Sigmoid colon (tissue), 7 donors: ENCODE data around the gene JUND. TPM values are rescaled to one million over a fixed set of nuclear protein-coding genes. Genes with fewer than 3 reads are reported as not detected.

Source experiments
- DNase-seq: peaks from one replicate; pipeline ENCODE4 v3.0.0-alpha.2; 2019
- H3K27ac ChIP-seq, 4 donors: fragments of 200-600 bp; sonication (generic); one replicate each; pipeline ENCODE4 v1.5.1; 2016 to 2019; ENCODE audit warnings: mild to moderate bottlenecking in 1 of 4
- H3K27me3 ChIP-seq, 3 donors: fragments of 200-600 bp; sonication (generic); one replicate each; pipeline ENCODE4 v1.5.1; 2019; ENCODE audit warnings: mild to moderate bottlenecking in 1 of 3
- H3K36me3 ChIP-seq, 4 donors: fragments of 200-600 bp; sonication (generic); one replicate each; pipeline ENCODE4 v1.5.1; 2016 to 2019
- H3K4me1 ChIP-seq, 4 donors: fragments of 200-600 bp; sonication (generic); one replicate each; pipeline ENCODE4 v1.5.1; 2017 to 2019
- H3K4me3 ChIP-seq, 4 donors: fragments of 200-600 bp; sonication (generic); one replicate each; pipeline ENCODE4 v1.5.1; 2017 to 2019; ENCODE audit warnings: mild to moderate bottlenecking in 2 of 4, moderate library complexity in 1 of 4
- H3K9me3 ChIP-seq, 4 donors: fragments of 200-600 bp in 3 of 4; sonication (generic) in 3 of 4; one replicate each; pipeline versions ENCODE4 v1.5.1 to v1.6.1; 2013 to 2019
- EP300 ChIP-seq, 4 donors: sonication (generic); formaldehyde crosslinking; IDR thresholded peaks; one replicate each; pipeline ENCODE4 v1.6.1; 2017; ENCODE audit warnings: antibody characterized with exemption in 4 of 4
- POLR2A ChIP-seq, 2 donors: fragments of 450-650 bp; IDR thresholded peaks; one replicate each; pipeline ENCODE4 v1.6.1; 2016; ENCODE audit warnings: antibody characterized with exemption in 2 of 2, mild to moderate bottlenecking in 2 of 2, moderate library complexity in 2 of 2
- POLR2AphosphoS5 ChIP-seq, 4 donors: sonication (generic); formaldehyde crosslinking; IDR thresholded peaks; one replicate each; pipeline ENCODE4 v1.6.1; 2017; ENCODE audit warnings: antibody characterized with exemption in 4 of 4
- WGBS, 2 donors: extraction: QIAGEN DNeasy Blood & Tissue Kit; methylation state at CpG; one replicate each; pipeline ENCODE4 v1.1.7; 2013; 5-methylcytosine and 5-hydroxymethylcytosine counted together
- intact Hi-C: fragments of 100-400 bp; cut with DNase I; formaldehyde crosslinking; loops from one replicate; pipeline ENCODE4 v1.15.1; 2023
- polyA plus RNA-seq, 3 donors: library from polyadenylated mRNA; stranded (reverse); fragments of 200-250 nt; gene quantifications; one replicate each; pipeline ENCODE4 v1.2.3, GENCODE V29; 2013
- total RNA-seq, 4 donors: library from RNA; depleted of rRNA; stranded (reverse); fragments of >200 nt; gene quantifications; one replicate each; pipeline ENCODE4 v1.1.0, GENCODE V29; 2016
- TF ChIP-seq, protein P1 (sequence below), 4 experiments: fragments of 450-650 bp in 3 of 4; fragments of 200-600 bp in 1 of 4; IDR thresholded peaks; one replicate each; pipeline ENCODE4 v1.5.1; 2016 to 2019; ENCODE audit warnings: antibody characterized with exemption in 4 of 4, mild to moderate bottlenecking in 3 of 4, moderate library complexity in 2 of 4
- donor health status: healthy with polysubstance abuse.
- donor health status: Bipolar disorder and iron deficiency.
- donor health status: healthy.

Gene JUND
- total and polyA plus RNA-seq, 7 donors, result 163 to 369 (median 180) TPM

DNA sequence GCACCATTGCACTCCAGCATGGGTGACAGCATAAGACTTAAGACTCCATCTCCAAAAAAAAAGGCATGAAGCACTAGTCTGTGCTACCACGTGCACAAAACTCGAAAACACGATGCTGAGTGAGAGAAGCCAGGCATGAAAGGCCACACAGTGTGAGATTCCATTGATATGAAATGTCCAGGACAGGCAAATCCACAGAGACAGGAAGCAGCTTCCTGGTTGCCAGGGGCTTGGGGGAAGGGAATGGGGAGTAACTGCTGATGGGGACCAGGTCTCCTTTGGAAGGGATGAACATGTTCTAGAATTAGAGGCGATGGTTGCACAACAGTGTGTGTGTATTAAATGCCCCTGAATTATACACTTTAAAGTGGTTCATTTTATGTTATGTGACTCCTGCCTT lies 15.9 kb upstream of the JUND start:
- Histone ChIP-seq H3K27ac (peak overlapping the region in 3 of 4 donors; percentile 17 to 51 (median 30)), H3K4me1 (peaks cover 0 to 31% (median 28%) of the 10 kb centered on the region in 4 donors), H3K36me3 (no peaks in the 10 kb centered on the region), H3K9me3 (no peaks in the 10 kb centered on the region), H3K27me3 (no peaks in the 10 kb centered on the region), H3K4me3 (no peak overlapping the region)
- TF ChIP-seq POLR2A (IDR thresholded peaks at IDR 0.05) (no peak), POLR2AphosphoS5 (IDR thresholded peaks at IDR 0.05) (peak in 3 of 4 donors; percentile 15 to 56 (median 32))
- WGBS, 2 donors, result 78 to 80% methylated on average over 4 of the region's 4 CpGs
- no peak for DNase-seq
- intact Hi-C loops, result no loop called here

DNA sequence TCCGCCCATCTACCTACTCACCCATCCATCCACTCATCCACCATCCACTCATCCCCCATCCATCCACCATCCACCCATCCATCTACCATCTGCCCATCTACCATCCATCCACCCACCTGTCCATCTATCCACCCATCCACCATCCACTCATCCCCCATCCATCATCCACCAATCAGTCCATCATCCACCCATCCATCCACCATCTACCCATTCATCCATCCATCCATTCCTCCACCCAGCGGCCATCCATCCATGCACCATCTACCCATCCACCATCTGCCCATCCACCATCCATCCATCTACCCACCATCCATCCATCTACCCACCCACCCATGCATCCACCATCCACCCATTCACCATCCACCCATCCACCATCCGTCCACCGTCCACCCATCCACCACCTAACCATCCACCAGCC lies 13.6 kb upstream of the JUND start:
- peak overlapping the region in 1 of 4 donors; percentile 100 for H3K27ac ChIP-seq

DNA sequence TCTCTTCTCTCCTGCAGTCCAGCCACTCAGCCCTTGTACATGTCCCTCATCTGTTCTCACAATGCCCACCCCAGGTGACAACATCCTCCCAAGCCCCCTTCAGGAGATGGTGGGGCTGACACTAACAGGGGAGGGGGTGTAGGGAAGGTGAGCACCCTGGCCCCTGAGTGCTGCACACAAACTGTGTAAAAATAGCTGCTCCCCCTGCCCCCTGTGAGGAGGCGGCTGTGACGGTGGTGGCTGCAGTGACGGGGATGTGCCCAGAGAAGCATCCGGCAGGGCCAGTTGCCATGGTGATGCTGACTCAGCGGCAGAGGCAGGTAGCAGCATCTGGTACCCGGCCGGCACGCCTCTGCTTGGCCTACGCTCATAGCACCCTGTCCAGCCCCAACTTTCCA lies 13.0 kb upstream of the JUND start:
- Histone ChIP-seq H3K36me3 (no peaks in the 10 kb centered on the region), H3K4me3 (no peak overlapping the region), H3K9me3 (no peaks in the 10 kb centered on the region), H3K27ac (peak overlapping the region; percentile 96 to 100 (median 98)), H3K4me1 (peaks cover 0 to 29% (median 27%) of the 10 kb centered on the region in 4 donors), H3K27me3 (no peaks in the 10 kb centered on the region)
- WGBS, 2 donors, result 36 to 60% methylated on average over 9 of the region's 9 CpGs
- intact Hi-C loops, result loop anchor here (5.0 kb wide), 1 partner anchor 33 kb away; no protein-coding TSS in a partner anchor
- TF ChIP-seq POLR2A (IDR thresholded peaks at IDR 0.05) (no peak), EP300 (IDR thresholded peaks at IDR 0.05) (no peak), POLR2AphosphoS5 (IDR thresholded peaks at IDR 0.05) (no peak)
- TF ChIP-seq, protein P1, sequence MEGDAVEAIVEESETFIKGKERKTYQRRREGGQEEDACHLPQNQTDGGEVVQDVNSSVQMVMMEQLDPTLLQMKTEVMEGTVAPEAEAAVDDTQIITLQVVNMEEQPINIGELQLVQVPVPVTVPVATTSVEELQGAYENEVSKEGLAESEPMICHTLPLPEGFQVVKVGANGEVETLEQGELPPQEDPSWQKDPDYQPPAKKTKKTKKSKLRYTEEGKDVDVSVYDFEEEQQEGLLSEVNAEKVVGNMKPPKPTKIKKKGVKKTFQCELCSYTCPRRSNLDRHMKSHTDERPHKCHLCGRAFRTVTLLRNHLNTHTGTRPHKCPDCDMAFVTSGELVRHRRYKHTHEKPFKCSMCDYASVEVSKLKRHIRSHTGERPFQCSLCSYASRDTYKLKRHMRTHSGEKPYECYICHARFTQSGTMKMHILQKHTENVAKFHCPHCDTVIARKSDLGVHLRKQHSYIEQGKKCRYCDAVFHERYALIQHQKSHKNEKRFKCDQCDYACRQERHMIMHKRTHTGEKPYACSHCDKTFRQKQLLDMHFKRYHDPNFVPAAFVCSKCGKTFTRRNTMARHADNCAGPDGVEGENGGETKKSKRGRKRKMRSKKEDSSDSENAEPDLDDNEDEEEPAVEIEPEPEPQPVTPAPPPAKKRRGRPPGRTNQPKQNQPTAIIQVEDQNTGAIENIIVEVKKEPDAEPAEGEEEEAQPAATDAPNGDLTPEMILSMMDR (IDR thresholded peaks at IDR 0.05), result no peak
- no peak for DNase-seq

More for the DNA sequence above, 13.6 kb upstream of the JUND start:
- Histone ChIP-seq H3K4me1 (peaks cover 0 to 28% (median 26%) of the 10 kb centered on the region in 4 donors), H3K27me3 (no peaks in the 10 kb centered on the region), H3K36me3 (no peaks in the 10 kb centered on the region), H3K4me3 (no peak overlapping the region), H3K9me3 (no peaks in the 10 kb centered on the region)
- TF ChIP-seq POLR2AphosphoS5 (IDR thresholded peaks at IDR 0.05) (no peak), EP300 (IDR thresholded peaks at IDR 0.05) (no peak), POLR2A (IDR thresholded peaks at IDR 0.05) (no peak)
- TF ChIP-seq, protein P1 (IDR thresholded peaks at IDR 0.05), result no peak
- WGBS, 2 donors, result 79 to 97% methylated on average over 4 of the region's 4 CpGs
- no peak for DNase-seq
- intact Hi-C loops, result no loop called here

DNA sequence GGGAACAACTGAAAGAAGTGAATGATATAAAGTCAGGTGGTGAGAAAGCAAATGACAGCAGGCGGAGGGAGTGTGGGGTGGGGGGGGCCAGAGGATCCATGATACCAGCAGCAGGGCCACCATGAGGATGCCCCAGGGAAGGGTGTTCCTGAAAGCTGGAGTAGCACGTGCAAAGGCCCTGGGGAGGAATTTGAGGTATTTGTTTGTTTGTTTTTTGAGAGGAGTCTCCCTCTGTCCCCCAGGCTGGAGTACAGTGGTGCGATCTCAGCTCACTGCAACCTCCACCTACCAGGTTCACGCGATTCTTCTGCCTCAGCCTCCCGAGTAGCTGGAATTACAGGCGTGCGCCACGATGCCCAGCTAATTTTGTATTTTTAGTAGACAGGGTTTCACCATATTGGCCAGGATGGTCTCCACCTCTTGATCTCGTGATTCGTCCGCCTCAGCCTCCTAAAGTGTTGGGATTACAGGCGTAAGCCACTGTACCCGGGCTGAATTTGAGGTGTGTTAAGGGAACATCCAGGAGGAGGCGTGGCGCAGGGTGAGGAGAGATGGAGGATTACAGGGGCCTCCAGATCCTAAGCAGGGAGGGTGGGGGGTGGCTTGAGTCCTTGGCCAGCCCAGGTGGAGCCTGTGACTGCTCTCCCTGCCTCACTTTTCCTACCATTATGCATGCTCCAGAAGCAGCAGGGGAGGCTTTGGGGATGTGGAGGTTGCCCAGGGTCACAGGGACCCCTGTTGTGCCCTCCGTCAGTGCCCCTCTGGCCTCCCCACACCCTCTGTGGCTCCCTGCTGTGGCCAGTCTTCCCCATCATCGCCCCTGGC lies 12.4 kb upstream of the JUND start:
- Histone ChIP-seq H3K27ac (peak overlapping the region; percentile 96 to 100 (median 98)), H3K9me3 (no peaks in the 10 kb centered on the region), H3K4me1 (peaks cover 0 to 29% (median 27%) of the 10 kb centered on the region in 4 donors), H3K27me3 (no peaks in the 10 kb centered on the region), H3K36me3 (no peaks in the 10 kb centered on the region), H3K4me3 (peak overlapping the region in 3 of 4 donors; percentile 62 to 94 (median 71))
- 74 to 77% methylated on average over 18 of the region's 18 CpGs for WGBS, 2 donors
- TF ChIP-seq POLR2A (IDR thresholded peaks at IDR 0.05), result no peak
- TF ChIP-seq, protein P1 (IDR thresholded peaks at IDR 0.05), result no peak
- TF ChIP-seq EP300 (IDR thresholded peaks at IDR 0.05), result no peak
- TF ChIP-seq POLR2AphosphoS5 (IDR thresholded peaks at IDR 0.05), result no peak
- intact Hi-C loops, result loop anchor here (5.0 kb wide), 1 partner anchor 33 kb away; no protein-coding TSS in a partner anchor
- DNase-seq, result no peak
